HepG2 (cell line): ENCODE data around the gene MEIOC. TPM values are rescaled to one million over a fixed set of nuclear protein-coding genes. Genes with fewer than 3 reads are reported as not detected.

ENCODE experiments used
- HMG20B ChIP-seq: conservative IDR thresholded peaks from 2 replicates; pipeline ENCODE4 v1.6.1; 2016; ENCODE audit warnings: missing genetic modification reagents, missing compliant biosample characterization
- KIAA2018 ChIP-seq: sonication (generic); formaldehyde crosslinking; IDR thresholded peaks from 2 replicates; pipeline ENCODE4 v1.5.0; 2020; ENCODE audit warnings: mild to moderate bottlenecking, missing genetic modification reagents, borderline replicate concordance
- NFKBIZ ChIP-seq: IDR thresholded peaks from 2 replicates; pipeline ENCODE4 v1.6.1; 2018; ENCODE audit warnings: missing genetic modification reagents, missing compliant biosample characterization
- ZFAT ChIP-seq: sonication (generic); formaldehyde crosslinking; conservative IDR thresholded peaks from 2 replicates; pipeline ENCODE4 v1.8.1; 2023; ENCODE audit warnings: missing genetic modification reagents, inconsistent platforms
- ZNF616 ChIP-seq: sonication (generic); formaldehyde crosslinking; IDR thresholded peaks from 2 replicates; pipeline ENCODE4 v1.5.0; 2020; ENCODE audit warnings: low read depth, mild to moderate bottlenecking, missing genetic modification reagents
- ZNF878 ChIP-seq: sonication (generic); formaldehyde crosslinking; IDR thresholded peaks from 2 replicates; pipeline ENCODE4 v1.8.1; 2023; ENCODE audit warnings: mild to moderate bottlenecking, missing genetic modification reagents, moderate library complexity
- polyA plus RNA-seq, 8 experiments: library from polyadenylated mRNA; depleted of rRNA in 3 of 8; stranded (reverse) in 7 of 8; unstranded in 1 of 8; fragments of >200 nt; fragmentation: Illumina TruSeq in 4 of 8; extraction: Trizol in 4 of 8; gene quantifications; 2 replicates each; pipeline versions ENCODE4 v1.2.1 to v1.2.3, GENCODE V29; 2011 to 2016; ENCODE audit warnings: low read depth in 4 of 8, missing spikeins in 1 of 8, mixed read lengths in 1 of 8; ENCODE audit not compliant: insufficient read depth in 1 of 8
- total RNA-seq, 5 experiments: library from RNA; depleted of rRNA; stranded (reverse); fragments of >200 nt; fragmentation: Illumina TruSeq; extraction: Trizol; gene quantifications; 2 replicates each; pipeline ENCODE4 v1.2.3, GENCODE V29; 2016; ENCODE audit warnings: low read depth in 1 of 5
- TF ChIP-seq, protein P1 (sequence below): sonication (generic); formaldehyde crosslinking; IDR thresholded peaks from 2 replicates; pipeline ENCODE4 v1.8.1; 2022; ENCODE audit warnings: mild to moderate bottlenecking, missing genetic modification reagents

The MEIOC gene
- total and polyA plus RNA-seq, 2 of the 13 experiments (the other 11 are each of a cell fraction or from before 2014, with no cell fraction given) = 0.04 to 0.15 TPM

- TF ChIP-seq KIAA2018 (CRISPR knock-in tag) = no peak
- TF ChIP-seq HMG20B (CRISPR knock-in tag) = no peak
- no peak for TF ChIP-seq ZNF878 (CRISPR knock-in tag)
- TF ChIP-seq, protein P1, sequence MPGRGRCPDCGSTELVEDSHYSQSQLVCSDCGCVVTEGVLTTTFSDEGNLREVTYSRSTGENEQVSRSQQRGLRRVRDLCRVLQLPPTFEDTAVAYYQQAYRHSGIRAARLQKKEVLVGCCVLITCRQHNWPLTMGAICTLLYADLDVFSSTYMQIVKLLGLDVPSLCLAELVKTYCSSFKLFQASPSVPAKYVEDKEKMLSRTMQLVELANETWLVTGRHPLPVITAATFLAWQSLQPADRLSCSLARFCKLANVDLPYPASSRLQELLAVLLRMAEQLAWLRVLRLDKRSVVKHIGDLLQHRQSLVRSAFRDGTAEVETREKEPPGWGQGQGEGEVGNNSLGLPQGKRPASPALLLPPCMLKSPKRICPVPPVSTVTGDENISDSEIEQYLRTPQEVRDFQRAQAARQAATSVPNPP (CRISPR knock-in tag) = no peak
- no peak for TF ChIP-seq ZNF616 (CRISPR knock-in tag)
- TF ChIP-seq NFKBIZ (CRISPR knock-in tag) = no peak
- no peak for TF ChIP-seq ZFAT
These were observed 27.0 kb upstream of the MEIOC start (continued) for GRCh38 chr17:44629314-44629713.
